Loucy (cell line): ENCODE results near the gene RET.

Experiments used
- H2AFZ ChIP-seq: fragments of 200-600 bp; sonication (generic); 2 replicates; pipeline ENCODE4 v1.6.0; 2016; ENCODE audit warnings: antibody characterized with exemption, mild to moderate bottlenecking, low read length, moderate library complexity
- H3F3A ChIP-seq: fragments of 200-600 bp; 2 replicates; pipeline ENCODE4 v1.6.0; 2016; ENCODE audit warnings: antibody characterized with exemption, low read depth, mild to moderate bottlenecking
- H3K27me3 ChIP-seq: fragments of 200-600 bp; sonication (generic); 2 replicates; pipeline ENCODE4 v1.6.1; 2014; ENCODE audit warnings: low read length, mild to moderate bottlenecking; ENCODE audit not compliant: insufficient read depth, poor library complexity, severe bottlenecking
- H3K36me3 ChIP-seq: fragments of 200-600 bp; sonication (generic); 2 replicates; pipeline ENCODE4 v1.6.1; 2016; ENCODE audit warnings: low read length; ENCODE audit not compliant: insufficient read depth
- H3K4me1 ChIP-seq: fragments of 200-600 bp; sonication (generic); 2 replicates; pipeline ENCODE4 v1.5.1; 2014; ENCODE audit warnings: low read length, mild to moderate bottlenecking; ENCODE audit not compliant: insufficient read depth, poor library complexity, severe bottlenecking
- H3K4me2 ChIP-seq: fragments of 200-600 bp; sonication (generic); 2 replicates; pipeline ENCODE4 v1.6.0; 2014; ENCODE audit warnings: antibody characterized with exemption, low read length, low read depth, mild to moderate bottlenecking; ENCODE audit not compliant: poor library complexity, severe bottlenecking
- H3K4me3 ChIP-seq: fragments of 200-600 bp; sonication (generic); 2 replicates; pipeline ENCODE4 v1.5.1; 2014; ENCODE audit warnings: low read length, mild to moderate bottlenecking, mixed read lengths; ENCODE audit not compliant: poor library complexity, severe bottlenecking
- H3K79me2 ChIP-seq: fragments of 200-600 bp; sonication (generic); 2 replicates; pipeline ENCODE4 v1.6.1; 2014; ENCODE audit warnings: low read length; ENCODE audit not compliant: insufficient read depth
- H3K9ac ChIP-seq: fragments of 200-600 bp; sonication (generic); 2 replicates; pipeline ENCODE4 v1.6.0; 2014; ENCODE audit warnings: mild to moderate bottlenecking, low read depth, low read length, moderate library complexity; ENCODE audit not compliant: poor library complexity, severe bottlenecking
- H3K9me2 ChIP-seq: fragments of 200-600 bp; sonication (generic); replicated peaks from 2 replicates; pipeline ENCODE4 v1.6.1; 2016; ENCODE audit warnings: low read depth, low read length, mixed read lengths
- H3K9me3 ChIP-seq: fragments of 200-600 bp; sonication (generic); 2 replicates; pipeline ENCODE4 v1.6.1; 2014; ENCODE audit warnings: mild to moderate bottlenecking, antibody characterized with exemption, low read length, low read depth; ENCODE audit not compliant: insufficient read depth
- H4K20me1 ChIP-seq: fragments of 200-600 bp; sonication (generic); 2 replicates; pipeline ENCODE4 v1.6.0; 2014; ENCODE audit warnings: antibody characterized with exemption, low read length, mild to moderate bottlenecking; ENCODE audit not compliant: insufficient read depth, poor library complexity, severe bottlenecking
- EZH2phosphoT487 ChIP-seq: fragments of 200-600 bp; IDR thresholded peaks from 2 replicates; pipeline ENCODE4 v1.6.1; 2018; ENCODE audit warnings: antibody characterized with exemption, mild to moderate bottlenecking, moderate library complexity, borderline replicate concordance
- TF ChIP-seq, protein P1 (sequence below): fragments of 200-600 bp; sonication (generic); conservative IDR thresholded peaks from 2 replicates; pipeline ENCODE4 v1.5.1; 2014; ENCODE audit warnings: mild to moderate bottlenecking, antibody characterized with exemption, low read length

The RET gene

GRCh38 chr10:43114088-43114742 lies 37.3 kb downstream of the RET start:
- no peak overlapping the region for H3K9ac ChIP-seq
- H3K4me2 ChIP-seq, result no peak overlapping the region
- no peak overlapping the region for H3K4me3 ChIP-seq
- no peaks in the 10 kb centered on the region for H3F3A ChIP-seq
- no peaks in the 10 kb centered on the region for H3K79me2 ChIP-seq
- no peaks in the 10 kb centered on the region for H3K9me2 ChIP-seq
- no peaks in the 10 kb centered on the region for H3K9me3 ChIP-seq
- H4K20me1 ChIP-seq, result no peaks in the 10 kb centered on the region
- H3K27me3 ChIP-seq, result no peaks in the 10 kb centered on the region
- no peaks in the 10 kb centered on the region for H3K4me1 ChIP-seq
- no peaks in the 10 kb centered on the region for H3K36me3 ChIP-seq
- H2AFZ ChIP-seq, result no peak overlapping the region
- TF ChIP-seq, protein P1, sequence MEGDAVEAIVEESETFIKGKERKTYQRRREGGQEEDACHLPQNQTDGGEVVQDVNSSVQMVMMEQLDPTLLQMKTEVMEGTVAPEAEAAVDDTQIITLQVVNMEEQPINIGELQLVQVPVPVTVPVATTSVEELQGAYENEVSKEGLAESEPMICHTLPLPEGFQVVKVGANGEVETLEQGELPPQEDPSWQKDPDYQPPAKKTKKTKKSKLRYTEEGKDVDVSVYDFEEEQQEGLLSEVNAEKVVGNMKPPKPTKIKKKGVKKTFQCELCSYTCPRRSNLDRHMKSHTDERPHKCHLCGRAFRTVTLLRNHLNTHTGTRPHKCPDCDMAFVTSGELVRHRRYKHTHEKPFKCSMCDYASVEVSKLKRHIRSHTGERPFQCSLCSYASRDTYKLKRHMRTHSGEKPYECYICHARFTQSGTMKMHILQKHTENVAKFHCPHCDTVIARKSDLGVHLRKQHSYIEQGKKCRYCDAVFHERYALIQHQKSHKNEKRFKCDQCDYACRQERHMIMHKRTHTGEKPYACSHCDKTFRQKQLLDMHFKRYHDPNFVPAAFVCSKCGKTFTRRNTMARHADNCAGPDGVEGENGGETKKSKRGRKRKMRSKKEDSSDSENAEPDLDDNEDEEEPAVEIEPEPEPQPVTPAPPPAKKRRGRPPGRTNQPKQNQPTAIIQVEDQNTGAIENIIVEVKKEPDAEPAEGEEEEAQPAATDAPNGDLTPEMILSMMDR, result no peak
- TF ChIP-seq EZH2phosphoT487, result no peak

DNA sequence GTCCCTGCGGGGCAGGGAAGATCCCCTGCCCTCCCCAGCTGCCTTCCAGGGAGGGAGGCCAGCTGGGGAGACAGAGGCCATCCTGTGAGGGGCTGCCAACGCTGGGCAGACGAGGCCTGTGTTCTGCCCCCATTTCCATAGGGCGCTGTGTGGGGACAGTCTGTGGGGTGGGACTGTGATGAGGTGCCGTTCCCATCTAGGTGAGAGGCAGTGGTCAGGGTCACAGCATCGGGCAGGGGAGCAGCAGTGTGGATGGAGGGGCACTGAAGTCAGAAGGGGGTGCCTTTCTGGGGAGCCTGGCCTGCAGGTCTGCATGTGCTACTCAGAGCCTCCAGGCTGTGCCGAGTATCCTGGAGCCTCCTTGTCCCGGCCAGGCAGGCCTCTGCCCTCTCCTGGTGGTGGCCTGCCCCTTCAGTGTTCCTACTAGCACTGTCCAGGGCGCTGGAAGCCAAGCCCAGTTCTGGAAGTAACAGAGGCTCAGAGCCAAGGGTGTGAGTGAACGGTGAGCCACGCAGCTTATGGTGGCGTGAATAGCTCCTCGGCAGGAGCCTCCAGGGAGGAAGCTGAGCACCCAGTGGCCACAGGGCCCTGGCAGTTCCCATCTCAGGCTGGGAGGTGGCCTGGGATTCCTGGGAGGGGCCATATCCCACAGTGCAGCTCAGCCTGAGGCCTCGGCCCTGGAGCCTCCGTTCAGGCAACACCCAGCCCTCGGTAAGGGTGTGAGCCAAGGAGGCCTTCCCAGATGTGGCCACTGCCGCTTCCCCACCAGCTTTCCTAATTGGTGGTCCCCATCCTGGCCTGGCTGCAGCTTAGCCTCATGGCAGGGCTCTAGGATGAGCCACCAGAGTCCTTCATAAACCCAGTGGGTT lies 38.1 kb downstream of the RET start:
- TF ChIP-seq, protein P1, result no peak
- TF ChIP-seq EZH2phosphoT487, result no peak
- Histone ChIP-seq H3K4me1 (peaks cover 2% of the 10 kb centered on the region), H3K4me2 (no peak overlapping the region), H2AFZ (no peak overlapping the region), H3F3A (no peaks in the 10 kb centered on the region), H3K36me3 (no peaks in the 10 kb centered on the region), H3K4me3 (no peak overlapping the region), H3K79me2 (no peaks in the 10 kb centered on the region), H3K9ac (no peak overlapping the region), H4K20me1 (no peaks in the 10 kb centered on the region), H3K9me2 (no peaks in the 10 kb centered on the region), H3K27me3 (no peaks in the 10 kb centered on the region), H3K9me3 (no peaks in the 10 kb centered on the region)

- no peaks in the 10 kb centered on the region for H3K79me2 ChIP-seq
- H3K36me3 ChIP-seq, result no peaks in the 10 kb centered on the region
- no peak overlapping the region for H3K4me2 ChIP-seq
- H4K20me1 ChIP-seq, result no peaks in the 10 kb centered on the region
- H2AFZ ChIP-seq, result no peak overlapping the region
- H3K4me3 ChIP-seq, result no peak overlapping the region
- H3K9ac ChIP-seq, result no peak overlapping the region
- H3K9me2 ChIP-seq, result no peaks in the 10 kb centered on the region
- TF ChIP-seq, protein P1, result no peak
- no peak for TF ChIP-seq EZH2phosphoT487
- no peaks in the 10 kb centered on the region for H3F3A ChIP-seq
- H3K9me3 ChIP-seq, result no peaks in the 10 kb centered on the region
- H3K4me1 ChIP-seq, result peaks cover 12% of the 10 kb centered on the region
- H3K27me3 ChIP-seq, result no peaks in the 10 kb centered on the region
Observed at GRCh38 chr10:43115881-43116595, 39.2 kb downstream of the RET start.
